K562 (cell line): ENCODE data around the gene PLEKHM1.

Experiments
- ZNF431 ChIP-seq: sonication (generic); formaldehyde crosslinking; IDR thresholded peaks from 2 replicates; pipeline ENCODE4 v1.8.0; 2022; ENCODE audit warnings: mild to moderate bottlenecking, missing genetic modification reagents
- ZNF644 ChIP-seq: fragments of 200-800 bp; sonication (Bioruptor generic); IDR thresholded peaks from 2 replicates; pipeline ENCODE4 v1.6.1; 2016; ENCODE audit warnings: low read depth, missing genetic modification characterization, missing compliant biosample characterization
- ZNF778 ChIP-seq: fragments of 450-650 bp; formaldehyde crosslinking; IDR thresholded peaks from 2 replicates; pipeline ENCODE4 v1.4.0; 2020; ENCODE audit warnings: mild to moderate bottlenecking, moderate library complexity
- TF ChIP-seq, protein P1 (sequence below), 2 experiments: fragments of 450-650 bp in 1 of 2; IDR thresholded peaks; 2 replicates each; pipeline ENCODE4 v1.6.1; 2011 to 2017; ENCODE audit warnings: low read depth in 2 of 2, antibody characterized with exemption in 1 of 2, borderline replicate concordance in 1 of 2, low read length in 1 of 2, mild to moderate bottlenecking in 1 of 2, mixed read lengths in 1 of 2; ENCODE audit not compliant: control insufficient read depth in 1 of 2

DNA sequence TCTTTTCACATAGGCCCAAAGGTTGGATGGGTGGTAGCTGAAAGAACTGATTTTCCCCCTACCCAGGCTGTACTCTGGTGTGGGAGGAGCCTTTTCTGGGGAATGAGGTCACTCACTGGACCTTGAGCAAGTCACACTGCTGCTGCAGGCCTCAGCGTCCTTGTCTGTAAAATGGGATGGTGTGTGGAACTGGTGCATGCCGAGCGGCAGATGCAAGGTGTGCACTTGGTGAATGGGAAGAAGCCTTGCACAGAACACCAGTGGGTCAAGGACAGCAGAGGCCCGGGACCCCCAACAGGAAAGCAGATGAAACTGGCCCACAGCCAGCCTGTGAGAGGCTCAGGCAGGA lies 96.0 kb downstream of the PLEKHM1 start:
- TF ChIP-seq ZNF644 (no peak), ZNF431 (no peak), ZNF778 (CRISPR knock-in tag) (no peak)
- TF ChIP-seq, protein P1, sequence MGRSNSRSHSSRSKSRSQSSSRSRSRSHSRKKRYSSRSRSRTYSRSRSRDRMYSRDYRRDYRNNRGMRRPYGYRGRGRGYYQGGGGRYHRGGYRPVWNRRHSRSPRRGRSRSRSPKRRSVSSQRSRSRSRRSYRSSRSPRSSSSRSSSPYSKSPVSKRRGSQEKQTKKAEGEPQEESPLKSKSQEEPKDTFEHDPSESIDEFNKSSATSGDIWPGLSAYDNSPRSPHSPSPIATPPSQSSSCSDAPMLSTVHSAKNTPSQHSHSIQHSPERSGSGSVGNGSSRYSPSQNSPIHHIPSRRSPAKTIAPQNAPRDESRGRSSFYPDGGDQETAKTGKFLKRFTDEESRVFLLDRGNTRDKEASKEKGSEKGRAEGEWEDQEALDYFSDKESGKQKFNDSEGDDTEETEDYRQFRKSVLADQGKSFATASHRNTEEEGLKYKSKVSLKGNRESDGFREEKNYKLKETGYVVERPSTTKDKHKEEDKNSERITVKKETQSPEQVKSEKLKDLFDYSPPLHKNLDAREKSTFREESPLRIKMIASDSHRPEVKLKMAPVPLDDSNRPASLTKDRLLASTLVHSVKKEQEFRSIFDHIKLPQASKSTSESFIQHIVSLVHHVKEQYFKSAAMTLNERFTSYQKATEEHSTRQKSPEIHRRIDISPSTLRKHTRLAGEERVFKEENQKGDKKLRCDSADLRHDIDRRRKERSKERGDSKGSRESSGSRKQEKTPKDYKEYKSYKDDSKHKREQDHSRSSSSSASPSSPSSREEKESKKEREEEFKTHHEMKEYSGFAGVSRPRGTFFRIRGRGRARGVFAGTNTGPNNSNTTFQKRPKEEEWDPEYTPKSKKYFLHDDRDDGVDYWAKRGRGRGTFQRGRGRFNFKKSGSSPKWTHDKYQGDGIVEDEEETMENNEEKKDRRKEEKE (IDR thresholded peaks at IDR 0.05; ENCODE audit: borderline replicate concordance in 1 of 2, control insufficient read depth in 1 of 2, low read depth in 2 of 2, low read length in 1 of 2): no peak
